HEK293 (cell line): ENCODE measurements around the gene ASTN2.

ENCODE experiments used
- CTCF ChIA-PET: fragments of 350-600 bp; formaldehyde crosslinking; extraction: SDS; loops from one replicate; lab custom pipeline; 2021; ENCODE audit warnings: antibody characterized with exemption; lab: Yijun Ruan, JAX
- POLR2A ChIA-PET: fragments of 300-600 bp; formaldehyde crosslinking; extraction: SDS; loops from one replicate; lab custom pipeline; 2020; ENCODE audit warnings: antibody characterized with exemption, inconsistent platforms; lab: Yijun Ruan, JAX
- H3K27ac ChIP-seq: fragments of 200-500 bp; sonication (Bioruptor generic); 2 replicates; pipeline ENCODE4 v1.5.1; 2014; ENCODE audit warnings: low read depth, low read length, control low read depth, inconsistent platforms; ENCODE audit errors: extremely low read depth
- H3K36me3 ChIP-seq, 2 experiments: fragments of 200-500 bp in 1 of 2; sonication (Bioruptor generic) in 1 of 2; 1 replicate in 1 of 2; 2 replicates in 1 of 2; pipeline ENCODE4 v1.5.1; 2014 to 2017; ENCODE audit warnings: inconsistent platforms in 2 of 2, low read length in 2 of 2; ENCODE audit not compliant: control insufficient read depth in 2 of 2, insufficient read depth in 1 of 2
- H3K4me1 ChIP-seq: fragments of 200-500 bp; sonication (Bioruptor generic); 2 replicates; pipeline ENCODE4 v1.5.1; 2014; ENCODE audit warnings: mild to moderate bottlenecking, low read length, inconsistent platforms; ENCODE audit not compliant: control insufficient read depth, insufficient read depth
- H3K4me3 ChIP-seq: 2 replicates; pipeline ENCODE4 v1.5.1; 2011; ENCODE audit warnings: low read depth, mild to moderate bottlenecking, control low read depth, low read length, moderate library complexity
- H3K9me3 ChIP-seq: fragments of 200-500 bp; sonication (Bioruptor generic); 2 replicates; pipeline ENCODE4 v1.5.1; 2014; ENCODE audit warnings: low read depth, low read length, inconsistent platforms; ENCODE audit not compliant: control insufficient read depth, insufficient read depth
- KLF1 ChIP-seq: fragments of 450-650 bp; formaldehyde crosslinking; IDR thresholded peaks from 2 replicates; pipeline ENCODE4 v1.5.1; 2016; ENCODE audit warnings: missing biosample characterization, missing genetic modification characterization
- KLF9 ChIP-seq: fragments of 450-650 bp; formaldehyde crosslinking; IDR thresholded peaks from 2 replicates; pipeline ENCODE4 v1.5.1; 2016; ENCODE audit warnings: missing biosample characterization, missing genetic modification characterization, low read depth
- REPIN1 ChIP-seq: fragments of 450-650 bp; formaldehyde crosslinking; IDR thresholded peaks from 2 replicates; pipeline ENCODE4 v1.5.1; 2017; ENCODE audit warnings: missing biosample characterization, missing genetic modification characterization, low read depth
- ZBTB20 ChIP-seq: fragments of 450-650 bp; formaldehyde crosslinking; IDR thresholded peaks from 2 replicates; pipeline ENCODE4 v1.5.1; 2016; ENCODE audit warnings: missing biosample characterization, missing genetic modification characterization
- ZBTB48 ChIP-seq: fragments of 450-650 bp; formaldehyde crosslinking; IDR thresholded peaks from 2 replicates; pipeline ENCODE4 v1.5.1; 2016; ENCODE audit warnings: missing biosample characterization, missing genetic modification characterization
- ZFP41 ChIP-seq: fragments of 450-650 bp; formaldehyde crosslinking; IDR thresholded peaks from 2 replicates; pipeline ENCODE4 v1.5.1; 2016; ENCODE audit warnings: missing biosample characterization, missing genetic modification characterization, borderline replicate concordance
- ZIC2 ChIP-seq: fragments of 450-650 bp; formaldehyde crosslinking; IDR thresholded peaks from 2 replicates; pipeline ENCODE4 v1.5.1; 2016; ENCODE audit warnings: missing biosample characterization, missing genetic modification characterization
- ZNF132 ChIP-seq: fragments of 450-650 bp; formaldehyde crosslinking; IDR thresholded peaks from 2 replicates; pipeline ENCODE4 v1.5.1; 2017; ENCODE audit warnings: missing biosample characterization, missing genetic modification characterization, borderline replicate concordance
- ZNF133 ChIP-seq: fragments of 450-650 bp; formaldehyde crosslinking; IDR thresholded peaks from 2 replicates; pipeline ENCODE4 v1.5.1; 2016; ENCODE audit warnings: missing biosample characterization, missing genetic modification characterization
- ZNF266 ChIP-seq: fragments of 450-650 bp; formaldehyde crosslinking; IDR thresholded peaks from 2 replicates; pipeline ENCODE4 v1.5.1; 2016; ENCODE audit warnings: missing biosample characterization, missing genetic modification characterization, low read depth
- ZNF292 ChIP-seq: fragments of 450-650 bp; formaldehyde crosslinking; IDR thresholded peaks from 2 replicates; pipeline ENCODE4 v1.5.1; 2016; ENCODE audit warnings: low read depth, missing biosample characterization, missing genetic modification characterization, borderline replicate concordance
- ZNF324 ChIP-seq: fragments of 450-650 bp; formaldehyde crosslinking; IDR thresholded peaks from 2 replicates; pipeline ENCODE4 v1.5.1; 2016; ENCODE audit warnings: missing biosample characterization, missing genetic modification characterization
- ZNF341 ChIP-seq: fragments of 450-650 bp; formaldehyde crosslinking; IDR thresholded peaks from 2 replicates; pipeline ENCODE4; 2016; ENCODE audit warnings: low read depth, missing biosample characterization, missing genetic modification characterization
- ZNF416 ChIP-seq: fragments of 450-650 bp; formaldehyde crosslinking; IDR thresholded peaks from 2 replicates; pipeline ENCODE4 v1.5.1; 2016; ENCODE audit warnings: missing biosample characterization, missing genetic modification characterization
- ZNF555 ChIP-seq: fragments of 450-650 bp; formaldehyde crosslinking; conservative IDR thresholded peaks from 2 replicates; pipeline ENCODE4 v1.5.1; 2017; ENCODE audit warnings: missing biosample characterization, mild to moderate bottlenecking, missing genetic modification characterization, inconsistent platforms
- ZNF768 ChIP-seq: fragments of 450-650 bp; formaldehyde crosslinking; IDR thresholded peaks from 2 replicates; pipeline ENCODE4 v1.5.1; 2018; ENCODE audit warnings: missing biosample characterization, mild to moderate bottlenecking, missing genetic modification characterization
- ZNF785 ChIP-seq: fragments of 450-650 bp; formaldehyde crosslinking; IDR thresholded peaks from 2 replicates; pipeline ENCODE4 v1.5.1; 2016; ENCODE audit warnings: missing biosample characterization, missing genetic modification characterization
- ZSCAN16 ChIP-seq: fragments of 450-650 bp; formaldehyde crosslinking; IDR thresholded peaks from 2 replicates; pipeline ENCODE4 v1.5.1; 2016; ENCODE audit warnings: missing biosample characterization, missing genetic modification characterization
- TF ChIP-seq, protein P1 (sequence below): fragments of 450-650 bp; formaldehyde crosslinking; IDR thresholded peaks from 2 replicates; pipeline ENCODE4 v1.5.1; 2016; ENCODE audit warnings: missing biosample characterization, missing genetic modification characterization, borderline replicate concordance
- TF ChIP-seq, protein P2 (sequence below): fragments of 450-650 bp; formaldehyde crosslinking; IDR thresholded peaks from 2 replicates; pipeline ENCODE4 v1.5.1; 2016; ENCODE audit warnings: missing biosample characterization, missing genetic modification characterization
- TF ChIP-seq, protein P3 (sequence below): fragments of 450-650 bp; formaldehyde crosslinking; optimal IDR thresholded peaks from 2 replicates; pipeline ENCODE3; 2016; ENCODE audit warnings: missing biosample characterization, mild to moderate bottlenecking, missing genetic modification characterization
- TF ChIP-seq, protein P4 (sequence below): fragments of 450-650 bp; formaldehyde crosslinking; IDR thresholded peaks from 2 replicates; pipeline ENCODE4 v1.5.1; 2016; ENCODE audit warnings: missing biosample characterization, missing genetic modification characterization, low read depth
- TF ChIP-seq, protein P5 (sequence below): fragments of 450-650 bp; formaldehyde crosslinking; IDR thresholded peaks from 2 replicates; pipeline ENCODE4 v1.5.1; 2016; ENCODE audit warnings: missing biosample characterization, missing genetic modification characterization, borderline replicate concordance

ASTN2 gene

DNA sequence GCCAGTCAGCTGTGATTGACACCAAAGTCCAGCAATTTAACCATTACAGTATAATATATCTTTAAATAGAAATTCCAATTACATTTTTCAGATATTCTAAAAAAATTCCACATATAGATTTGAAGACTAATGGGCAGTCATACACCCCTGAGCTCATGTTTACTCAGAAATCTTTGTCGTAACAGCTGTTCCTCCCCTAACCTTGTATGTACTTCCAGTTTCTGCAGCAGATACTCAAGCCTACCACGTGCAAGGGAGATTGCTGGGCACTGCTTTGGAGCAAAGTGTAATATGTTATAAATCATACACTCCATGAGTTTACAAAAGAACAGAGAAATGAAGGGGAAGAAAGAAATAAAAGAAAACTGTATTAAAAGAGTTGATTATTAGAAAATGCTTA, 486.6 kb downstream of the ASTN2 start (continued):
- no peak for TF ChIP-seq ZFP41
- TF ChIP-seq ZBTB48 (tag by site-specific recombination), result no peak
- no peak for TF ChIP-seq ZNF266 (tag by site-specific recombination)
- TF ChIP-seq, protein P1, sequence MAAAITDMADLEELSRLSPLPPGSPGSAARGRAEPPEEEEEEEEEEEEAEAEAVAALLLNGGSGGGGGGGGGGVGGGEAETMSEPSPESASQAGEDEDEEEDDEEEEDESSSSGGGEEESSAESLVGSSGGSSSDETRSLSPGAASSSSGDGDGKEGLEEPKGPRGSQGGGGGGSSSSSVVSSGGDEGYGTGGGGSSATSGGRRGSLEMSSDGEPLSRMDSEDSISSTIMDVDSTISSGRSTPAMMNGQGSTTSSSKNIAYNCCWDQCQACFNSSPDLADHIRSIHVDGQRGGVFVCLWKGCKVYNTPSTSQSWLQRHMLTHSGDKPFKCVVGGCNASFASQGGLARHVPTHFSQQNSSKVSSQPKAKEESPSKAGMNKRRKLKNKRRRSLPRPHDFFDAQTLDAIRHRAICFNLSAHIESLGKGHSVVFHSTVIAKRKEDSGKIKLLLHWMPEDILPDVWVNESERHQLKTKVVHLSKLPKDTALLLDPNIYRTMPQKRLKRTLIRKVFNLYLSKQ (tag by site-specific recombination), result no peak

DNA sequence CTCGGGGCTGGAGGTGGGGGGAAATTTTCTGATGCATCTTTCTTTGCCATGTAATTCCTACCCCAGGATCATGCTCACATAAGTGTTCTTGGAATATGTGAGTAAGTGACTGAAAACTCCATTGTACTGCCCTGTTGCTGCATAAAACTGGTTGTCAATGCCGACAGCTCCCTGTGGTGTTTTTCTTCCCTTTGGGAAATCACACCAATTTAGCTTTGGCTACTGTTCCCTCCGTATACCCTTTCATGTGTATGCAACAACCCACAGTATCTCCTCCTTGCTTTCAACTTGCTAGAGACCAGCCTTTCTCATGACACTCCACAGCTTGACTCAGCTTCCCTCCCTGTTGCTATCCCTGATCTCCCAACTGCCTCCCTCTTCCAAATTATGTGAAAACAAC, 487.1 kb downstream of the ASTN2 start:
- no peaks in the 10 kb centered on the region for H3K4me1 ChIP-seq
- ChIA-PET POLR2A (no interaction called here), CTCF (no interaction called here)
- no peaks in the 10 kb centered on the region for H3K9me3 ChIP-seq
- TF ChIP-seq, protein P2, sequence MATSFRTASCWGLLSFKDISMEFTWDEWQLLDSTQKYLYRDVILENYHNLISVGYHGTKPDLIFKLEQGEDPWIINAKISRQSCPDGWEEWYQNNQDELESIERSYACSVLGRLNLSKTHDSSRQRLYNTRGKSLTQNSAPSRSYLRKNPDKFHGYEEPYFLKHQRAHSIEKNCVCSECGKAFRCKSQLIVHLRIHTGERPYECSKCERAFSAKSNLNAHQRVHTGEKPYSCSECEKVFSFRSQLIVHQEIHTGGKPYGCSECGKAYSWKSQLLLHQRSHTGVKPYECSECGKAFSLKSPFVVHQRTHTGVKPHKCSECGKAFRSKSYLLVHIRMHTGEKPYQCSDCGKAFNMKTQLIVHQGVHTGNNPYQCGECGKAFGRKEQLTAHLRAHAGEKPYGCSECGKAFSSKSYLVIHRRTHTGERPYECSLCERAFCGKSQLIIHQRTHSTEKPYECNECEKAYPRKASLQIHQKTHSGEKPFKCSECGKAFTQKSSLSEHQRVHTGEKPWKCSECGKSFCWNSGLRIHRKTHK, result no peak
- TF ChIP-seq ZNF324 (tag by site-specific recombination) (no peak), ZNF785 (no peak), KLF1 (tag by site-specific recombination) (no peak), ZNF416 (no peak), ZNF555 (no peak), ZBTB48 (tag by site-specific recombination) (no peak)
- TF ChIP-seq, protein P3, sequence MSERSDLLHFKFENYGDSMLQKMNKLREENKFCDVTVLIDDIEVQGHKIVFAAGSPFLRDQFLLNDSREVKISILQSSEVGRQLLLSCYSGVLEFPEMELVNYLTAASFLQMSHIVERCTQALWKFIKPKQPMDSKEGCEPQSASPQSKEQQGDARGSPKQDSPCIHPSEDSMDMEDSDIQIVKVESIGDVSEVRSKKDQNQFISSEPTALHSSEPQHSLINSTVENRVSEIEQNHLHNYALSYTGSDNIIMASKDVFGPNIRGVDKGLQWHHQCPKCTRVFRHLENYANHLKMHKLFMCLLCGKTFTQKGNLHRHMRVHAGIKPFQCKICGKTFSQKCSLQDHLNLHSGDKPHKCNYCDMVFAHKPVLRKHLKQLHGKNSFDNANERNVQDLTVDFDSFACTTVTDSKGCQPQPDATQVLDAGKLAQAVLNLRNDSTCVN (tag by site-specific recombination), result no peak
- no peak overlapping the region for H3K4me3 ChIP-seq
- H3K36me3 ChIP-seq, result no peaks in the 10 kb centered on the region
- H3K27ac ChIP-seq, result no peak overlapping the region

DNA sequence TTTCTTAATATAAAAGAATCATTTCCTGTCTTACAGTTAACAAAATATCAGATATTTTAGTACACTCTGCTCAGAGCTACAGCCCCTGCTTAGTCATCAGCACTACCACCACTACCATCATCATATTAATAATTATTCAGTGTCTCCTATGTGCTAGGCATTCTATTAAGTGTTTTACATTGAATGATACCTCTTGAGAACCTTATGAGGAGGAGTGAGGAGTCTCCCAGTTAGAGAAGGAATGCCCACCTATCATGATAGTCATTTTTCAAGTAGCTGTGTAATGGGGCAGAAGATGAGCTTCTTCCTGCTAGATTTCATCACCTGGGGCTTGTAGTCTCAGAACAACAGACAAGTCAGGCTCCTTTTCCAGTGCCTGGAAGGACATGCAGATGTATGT, 489.7 kb downstream of the ASTN2 start:
- ChIA-PET POLR2A (no interaction called here), CTCF (interaction anchor here (0.6 to 1.4 kb wide), 3 partner anchors 53 to 194 kb away, joined by 3 to 4 read pairs (median 4); no protein-coding TSS in a partner anchor)
- H3K27ac ChIP-seq, result no peak overlapping the region
- TF ChIP-seq, protein P4, sequence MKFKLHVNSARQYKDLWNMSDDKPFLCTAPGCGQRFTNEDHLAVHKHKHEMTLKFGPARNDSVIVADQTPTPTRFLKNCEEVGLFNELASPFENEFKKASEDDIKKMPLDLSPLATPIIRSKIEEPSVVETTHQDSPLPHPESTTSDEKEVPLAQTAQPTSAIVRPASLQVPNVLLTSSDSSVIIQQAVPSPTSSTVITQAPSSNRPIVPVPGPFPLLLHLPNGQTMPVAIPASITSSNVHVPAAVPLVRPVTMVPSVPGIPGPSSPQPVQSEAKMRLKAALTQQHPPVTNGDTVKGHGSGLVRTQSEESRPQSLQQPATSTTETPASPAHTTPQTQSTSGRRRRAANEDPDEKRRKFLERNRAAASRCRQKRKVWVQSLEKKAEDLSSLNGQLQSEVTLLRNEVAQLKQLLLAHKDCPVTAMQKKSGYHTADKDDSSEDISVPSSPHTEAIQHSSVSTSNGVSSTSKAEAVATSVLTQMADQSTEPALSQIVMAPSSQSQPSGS (tag by site-specific recombination), result no peak
- TF ChIP-seq ZNF133 (tag by site-specific recombination) (no peak), ZNF132 (no peak), ZBTB20 (tag by site-specific recombination) (no peak), ZNF292 (tag by site-specific recombination) (no peak), ZSCAN16 (tag by site-specific recombination) (no peak), ZNF266 (tag by site-specific recombination) (no peak), ZNF768 (tag by site-specific recombination) (no peak), KLF9 (no peak), KLF1 (tag by site-specific recombination) (no peak), ZNF341 (no peak), REPIN1 (tag by site-specific recombination) (no peak), ZIC2 (tag by site-specific recombination) (no peak)
- TF ChIP-seq, protein P5, sequence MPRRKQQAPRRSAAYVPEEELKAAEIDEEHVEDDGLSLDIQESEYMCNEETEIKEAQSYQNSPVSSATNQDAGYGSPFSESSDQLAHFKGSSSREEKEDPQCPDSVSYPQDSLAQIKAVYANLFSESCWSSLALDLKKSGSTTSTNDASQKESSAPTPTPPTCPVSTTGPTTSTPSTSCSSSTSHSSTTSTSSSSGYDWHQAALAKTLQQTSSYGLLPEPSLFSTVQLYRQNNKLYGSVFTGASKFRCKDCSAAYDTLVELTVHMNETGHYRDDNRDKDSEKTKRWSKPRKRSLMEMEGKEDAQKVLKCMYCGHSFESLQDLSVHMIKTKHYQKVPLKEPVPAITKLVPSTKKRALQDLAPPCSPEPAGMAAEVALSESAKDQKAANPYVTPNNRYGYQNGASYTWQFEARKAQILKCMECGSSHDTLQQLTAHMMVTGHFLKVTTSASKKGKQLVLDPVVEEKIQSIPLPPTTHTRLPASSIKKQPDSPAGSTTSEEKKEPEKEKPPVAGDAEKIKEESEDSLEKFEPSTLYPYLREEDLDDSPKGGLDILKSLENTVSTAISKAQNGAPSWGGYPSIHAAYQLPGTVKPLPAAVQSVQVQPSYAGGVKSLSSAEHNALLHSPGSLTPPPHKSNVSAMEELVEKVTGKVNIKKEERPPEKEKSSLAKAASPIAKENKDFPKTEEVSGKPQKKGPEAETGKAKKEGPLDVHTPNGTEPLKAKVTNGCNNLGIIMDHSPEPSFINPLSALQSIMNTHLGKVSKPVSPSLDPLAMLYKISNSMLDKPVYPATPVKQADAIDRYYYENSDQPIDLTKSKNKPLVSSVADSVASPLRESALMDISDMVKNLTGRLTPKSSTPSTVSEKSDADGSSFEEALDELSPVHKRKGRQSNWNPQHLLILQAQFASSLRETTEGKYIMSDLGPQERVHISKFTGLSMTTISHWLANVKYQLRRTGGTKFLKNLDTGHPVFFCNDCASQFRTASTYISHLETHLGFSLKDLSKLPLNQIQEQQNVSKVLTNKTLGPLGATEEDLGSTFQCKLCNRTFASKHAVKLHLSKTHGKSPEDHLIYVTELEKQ, result no peak
- no peak overlapping the region for H3K4me3 ChIP-seq
- H3K4me1 ChIP-seq, result no peaks in the 10 kb centered on the region
- H3K36me3 ChIP-seq, result no peaks in the 10 kb centered on the region
- no peaks in the 10 kb centered on the region for H3K9me3 ChIP-seq
